Activated naive CD4-positive, alpha-beta T cell treated with anti-CD3 and anti-CD28 coated beads, Interleukin-2, amount 50 U/mL, for 16 hours (primary cell): ENCODE measurements around the gene UMODL1.

ENCODE experiments used
- DNase-seq: peaks from one replicate; pipeline ENCODE4 v3.0.0-alpha.2; 2020

Gene UMODL1

GRCh38 chr21:42156690-42157605 lies 85.8 kb downstream of the UMODL1 start:
- no peak for DNase-seq

GRCh38 chr21:42157606-42158310 lies 86.6 kb downstream of the UMODL1 start:
- no peak for DNase-seq

- DNase-seq, result no peak
Observed at GRCh38 chr21:42158846-42159245, 87.7 kb downstream of the UMODL1 start.

- DNase-seq, result no peak
Observed at GRCh38 chr21:42159560-42160110, 88.5 kb downstream of the UMODL1 start.

- DNase-seq, result no peak
Observed at GRCh38 chr21:42160111-42160721, 89.1 kb downstream of the UMODL1 start.

- DNase-seq, result no peak
Observed at GRCh38 chr21:42160765-42161164, 89.6 kb downstream of the UMODL1 start.

- DNase-seq, result no peak
Observed at GRCh38 chr21:42161401-42161955, 90.4 kb downstream of the UMODL1 start.

GRCh38 chr21:42161956-42162681 lies 91.0 kb downstream of the UMODL1 start:
- peak; percentile 39 for DNase-seq

GRCh38 chr21:42162831-42163510 lies 91.9 kb downstream of the UMODL1 start:
- DNase-seq, result no peak

GRCh38 chr21:42163511-42163863 lies 92.4 kb downstream of the UMODL1 start:
- no peak for DNase-seq

- DNase-seq, result peak; percentile 48
Observed at GRCh38 chr21:42164064-42164789, 93.1 kb downstream of the UMODL1 start.

GRCh38 chr21:42164818-42165217 lies 93.7 kb downstream of the UMODL1 start:
- DNase-seq, result no peak

GRCh38 chr21:42165901-42166300 lies 94.8 kb downstream of the UMODL1 start:
- DNase-seq, result no peak

- DNase-seq, result no peak
Observed at GRCh38 chr21:42169758-42170157, 98.6 kb downstream of the UMODL1 start.

GRCh38 chr21:42171091-42172053 lies 100.3 kb downstream of the UMODL1 start:
- DNase-seq, result no peak

GRCh38 chr21:42172596-42173483 lies 101.7 kb downstream of the UMODL1 start:
- no peak for DNase-seq

GRCh38 chr21:42174173-42174572 lies 103.1 kb downstream of the UMODL1 start:
- no peak for DNase-seq

- DNase-seq, result no peak
Observed at GRCh38 chr21:42175110-42175710, 104.1 kb downstream of the UMODL1 start.
